Heart right ventricle (tissue), 16 donors: ENCODE results near the gene NTRK2. TPM values are rescaled to one million over a fixed set of nuclear protein-coding genes. Genes with fewer than 3 reads are reported as not detected.

Experiments used
- ATAC-seq, 8 donors: fragments of 200-7000 bp; cut with Tn5 transposase; one replicate each; pipeline ENCODE4 v1.9.1; 2020; ENCODE audit warnings: mild to moderate bottlenecking in 8 of 8, moderate library complexity in 8 of 8, moderate number of reproducible peaks in 1 of 8
- DNase-seq, 2 donors: peaks; one replicate each; pipeline ENCODE4 v3.0.0-alpha.2; 2020
- H3K27ac ChIP-seq, 10 donors: fragments of 200-600 bp; sonication (generic) in 2 of 10; one replicate each; pipeline versions ENCODE4 v1.5.0 to v1.8.0; 2020 to 2022; ENCODE audit warnings: mild to moderate bottlenecking in 3 of 10
- H3K27me3 ChIP-seq, 7 donors: fragments of 200-600 bp; one replicate each; pipeline ENCODE4 v1.8.0; 2021 to 2022; ENCODE audit warnings: mild to moderate bottlenecking in 2 of 7
- H3K36me3 ChIP-seq, 9 donors: fragments of 200-600 bp; sonication (generic) in 1 of 9; one replicate each; pipeline versions ENCODE4 v1.5.0 to v1.8.0; 2020 to 2022; ENCODE audit warnings: mild to moderate bottlenecking in 2 of 9
- H3K4me1 ChIP-seq, 9 donors: fragments of 200-600 bp; sonication (generic) in 1 of 9; one replicate each; pipeline versions ENCODE4 v1.5.0 to v1.8.0; 2020 to 2022; ENCODE audit warnings: mild to moderate bottlenecking in 4 of 9
- H3K4me3 ChIP-seq, 10 donors: fragments of 200-600 bp; sonication (generic) in 2 of 10; one replicate each; pipeline versions ENCODE4 v1.5.0 to v1.8.0; 2020 to 2022; ENCODE audit warnings: mild to moderate bottlenecking in 7 of 10, moderate library complexity in 2 of 10
- H3K9me3 ChIP-seq, 11 donors: fragments of 200-600 bp in 10 of 11; sonication (generic) in 2 of 11; one replicate each; pipeline versions ENCODE4 v1.5.0 to v1.8.0; 2013 to 2022; ENCODE audit warnings: mild to moderate bottlenecking in 2 of 11, control low read depth in 1 of 11, moderate library complexity in 1 of 11
- WGBS, 2 donors: extraction: QIAGEN DNeasy Blood & Tissue Kit; methylation state at CpG; one replicate each; pipeline ENCODE4 v1.1.7; 2013; ENCODE audit warnings: inconsistent platforms in 1 of 2; 5-methylcytosine and 5-hydroxymethylcytosine counted together
- intact Hi-C, 10 donors: fragments of 100-400 bp; cut with DNase I; formaldehyde crosslinking; loops; one replicate each; pipeline versions ENCODE4 v1.11.1 to v1.14.2; 2022
- polyA plus RNA-seq, 2 donors: library from polyadenylated mRNA; stranded (reverse); fragments of 200-250 nt; gene quantifications; one replicate each; pipeline ENCODE4 v1.2.3, GENCODE V29; 2013
- total RNA-seq, 10 donors: library from RNA; stranded (reverse); fragmentation: NEBNext Ultra II Directional in 3 of 10; extraction: Animal tissue kit (Norgen Biotek cat#: 25700) in 3 of 10; gene quantifications; one replicate each; pipeline versions ENCODE4 v1.2.1 to v1.2.4, GENCODE V29; 2021 to 2023
- TF ChIP-seq, protein P1 (sequence below), 9 donors: fragments of 200-600 bp; sonication (generic) in 2 of 9; IDR thresholded peaks; one replicate each; pipeline versions ENCODE4 v1.5.0 to v1.8.0; 2021 to 2022; ENCODE audit warnings: antibody characterized with exemption in 9 of 9, mild to moderate bottlenecking in 5 of 9, moderate library complexity in 1 of 9
- donor health status: Arrhythmogenic right ventricular cardiomyopathy.
- donor health status: ischemic (EF 13 %, LVEDD 7.1; RV severe dilation, severe dysfunction).
- donor health status: healthy with polysubstance abuse.
- donor health status: DM: no; HTN: yes; CAD: no.
- donor health status: DM: no; HTN: no; CAD: no.
- donor health status: ischemic (EF 25% LVEDD 6.9; RV normal size, moderate dysfunction).
- donor health status: ischemic (EF 25% LVEDD 5.7; RV mildly dilated, moderate dysfunction).
- donor health status: healthy.
- donor health status: DM: yes; HTN: yes; CAD: no.
- donor health status: Ischemic cardiomyopathy.
- donor health status: ischemic (EF 35%, LVEDD 5.7; RV mildly dilated, moderate dysfunction).
- donor health status: nonischemic (EF 11% LVEDD 7.7; RV severe dilation, severe dysfunction).
- donor health status: DM: yes; HTN: yes; CAD: no.
- donor health status: PGD.
- donor health status: ischemic (EF 29% LVEDD 5.4; RV normal size, mild dysfunction).
- donor health status: nonischemic (EF 23%, LVEDD 6.1; RV moderate dilation, normal function).

Gene NTRK2
- total and polyA plus RNA-seq, 12 donors: 1.8 to 7.7 (median 3.0) TPM

DNA sequence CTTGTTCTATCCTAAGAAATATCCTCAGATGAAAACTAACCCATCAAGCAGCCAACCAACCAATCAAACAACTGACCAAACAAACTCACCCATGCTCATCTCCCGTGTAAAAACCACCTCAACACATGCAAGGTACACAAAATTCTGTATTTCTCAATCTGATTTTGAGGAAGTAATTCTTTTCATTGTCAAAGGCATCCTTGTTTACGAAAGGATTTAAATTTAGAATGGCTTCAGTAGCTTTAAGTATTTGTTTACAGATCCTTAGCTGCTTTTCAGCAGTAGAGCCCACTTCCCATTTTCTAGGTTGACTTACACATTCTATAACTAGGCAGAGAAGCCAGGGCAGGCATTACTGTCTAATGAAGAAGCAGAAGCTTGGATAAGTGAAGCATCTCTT is 78.6 kb downstream of the NTRK2 start:
- no peak overlapping the region for H3K4me3 ChIP-seq
- 79 to 82% methylated on average over 2 of the region's 2 CpGs for WGBS, 2 donors
- DNase-seq: no peak
- no peak overlapping the region for H3K27ac ChIP-seq
- intact Hi-C loops: no loop called here
- H3K36me3 ChIP-seq: no peaks in the 10 kb centered on the region
- TF ChIP-seq, protein P1, sequence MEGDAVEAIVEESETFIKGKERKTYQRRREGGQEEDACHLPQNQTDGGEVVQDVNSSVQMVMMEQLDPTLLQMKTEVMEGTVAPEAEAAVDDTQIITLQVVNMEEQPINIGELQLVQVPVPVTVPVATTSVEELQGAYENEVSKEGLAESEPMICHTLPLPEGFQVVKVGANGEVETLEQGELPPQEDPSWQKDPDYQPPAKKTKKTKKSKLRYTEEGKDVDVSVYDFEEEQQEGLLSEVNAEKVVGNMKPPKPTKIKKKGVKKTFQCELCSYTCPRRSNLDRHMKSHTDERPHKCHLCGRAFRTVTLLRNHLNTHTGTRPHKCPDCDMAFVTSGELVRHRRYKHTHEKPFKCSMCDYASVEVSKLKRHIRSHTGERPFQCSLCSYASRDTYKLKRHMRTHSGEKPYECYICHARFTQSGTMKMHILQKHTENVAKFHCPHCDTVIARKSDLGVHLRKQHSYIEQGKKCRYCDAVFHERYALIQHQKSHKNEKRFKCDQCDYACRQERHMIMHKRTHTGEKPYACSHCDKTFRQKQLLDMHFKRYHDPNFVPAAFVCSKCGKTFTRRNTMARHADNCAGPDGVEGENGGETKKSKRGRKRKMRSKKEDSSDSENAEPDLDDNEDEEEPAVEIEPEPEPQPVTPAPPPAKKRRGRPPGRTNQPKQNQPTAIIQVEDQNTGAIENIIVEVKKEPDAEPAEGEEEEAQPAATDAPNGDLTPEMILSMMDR (IDR thresholded peaks at IDR 0.05): no peak
- peaks cover 0 to 9% (median 0%) of the 10 kb centered on the region in 9 donors for H3K4me1 ChIP-seq
- no peaks in the 10 kb centered on the region for H3K9me3 ChIP-seq
- H3K27me3 ChIP-seq: no peaks in the 10 kb centered on the region
- ATAC-seq: no peak

DNA sequence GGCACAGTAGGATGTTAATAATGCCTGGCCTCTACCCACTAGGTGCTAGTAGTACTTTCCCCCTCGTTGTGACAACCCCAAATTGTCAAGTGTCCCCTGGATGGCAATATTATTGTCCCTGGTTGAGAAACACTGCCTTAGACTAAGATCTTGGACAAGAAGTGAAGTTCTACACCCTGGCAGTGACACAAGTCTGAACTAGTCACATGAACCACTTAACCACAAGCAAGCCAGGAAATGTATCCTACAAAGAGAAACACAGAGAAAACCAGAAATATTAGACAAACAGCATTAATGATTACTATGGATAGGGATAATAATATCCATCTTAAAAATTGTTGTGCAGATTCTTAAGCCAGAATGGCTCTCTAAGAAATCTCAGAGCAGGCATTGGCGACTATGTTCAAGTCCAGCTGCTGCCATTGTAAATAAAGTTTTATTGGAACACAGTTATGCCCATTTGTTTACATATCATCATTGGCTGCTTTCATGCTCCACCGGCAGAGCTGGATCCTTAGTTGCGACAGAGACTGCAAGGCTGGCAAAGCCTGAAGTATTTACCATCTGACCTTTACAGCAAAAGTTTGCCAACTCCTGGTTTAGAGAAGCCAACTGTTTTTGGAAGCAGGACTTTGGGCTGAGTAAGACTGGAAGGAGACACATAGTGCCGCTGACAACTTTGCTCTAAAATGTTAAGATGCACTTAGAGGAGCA is 80.8 kb downstream of the NTRK2 start:
- no peak overlapping the region for H3K27ac ChIP-seq
- no peaks in the 10 kb centered on the region for H3K9me3 ChIP-seq
- WGBS, 2 donors: 87 to 88% methylated on average over 5 of the region's 5 CpGs
- no peak for DNase-seq
- no peak for ATAC-seq
- no peaks in the 10 kb centered on the region for H3K27me3 ChIP-seq
- peaks cover 0 to 27% (median 4%) of the 10 kb centered on the region in 9 donors for H3K4me1 ChIP-seq
- TF ChIP-seq, protein P1 (IDR thresholded peaks at IDR 0.05): no peak
- intact Hi-C loops: no loop called here
- H3K4me3 ChIP-seq: no peak overlapping the region
- no peaks in the 10 kb centered on the region for H3K36me3 ChIP-seq

DNA sequence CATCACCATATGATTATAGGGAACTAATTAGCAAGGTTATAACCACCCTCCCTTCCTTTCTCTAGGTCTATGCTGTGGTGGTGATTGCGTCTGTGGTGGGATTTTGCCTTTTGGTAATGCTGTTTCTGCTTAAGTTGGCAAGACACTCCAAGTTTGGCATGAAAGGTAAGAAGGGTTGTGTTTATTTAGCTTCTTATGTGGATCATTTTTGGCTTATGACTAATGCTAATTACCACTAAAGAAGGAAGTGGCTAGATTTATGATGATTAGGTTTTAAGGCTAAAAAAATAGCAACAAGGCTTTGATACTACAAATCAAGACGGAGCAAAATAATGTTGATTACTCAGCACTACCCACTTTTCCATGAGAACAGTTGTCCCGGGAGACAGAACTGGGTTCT is 82.4 kb downstream of the NTRK2 start:
- H3K9me3 ChIP-seq: no peaks in the 10 kb centered on the region
- WGBS, 2 donors: 76 to 80% methylated on average over 3 of the region's 3 CpGs
- no peaks in the 10 kb centered on the region for H3K36me3 ChIP-seq
- intact Hi-C loops: no loop called here
- TF ChIP-seq, protein P1 (IDR thresholded peaks at IDR 0.05): no peak
- H3K4me3 ChIP-seq: no peak overlapping the region
- DNase-seq (no peak), ATAC-seq (no peak)
- peaks cover 0 to 41% (median 8%) of the 10 kb centered on the region in 9 donors for H3K4me1 ChIP-seq
- no peak overlapping the region for H3K27ac ChIP-seq
- no peaks in the 10 kb centered on the region for H3K27me3 ChIP-seq

DNA sequence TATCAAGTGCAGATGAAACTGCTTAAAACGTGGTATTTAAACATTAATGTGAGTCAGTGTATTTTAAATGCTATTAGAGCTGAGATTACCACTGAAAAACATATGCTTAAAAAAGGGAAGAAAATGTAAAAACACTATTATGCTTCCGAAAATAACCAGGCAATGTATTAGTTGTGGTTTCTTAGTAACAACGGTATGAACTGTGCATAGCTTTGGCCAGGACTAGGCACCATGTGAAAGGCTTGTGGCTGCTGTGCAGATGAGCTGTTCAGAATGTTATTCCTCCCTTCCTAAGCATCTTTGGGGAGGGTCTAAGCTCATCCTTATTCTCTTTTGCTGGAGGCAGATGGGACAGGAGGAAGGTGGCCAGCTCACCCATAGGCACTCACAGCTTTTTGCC is 84.9 kb downstream of the NTRK2 start:
- no peak for DNase-seq
- ATAC-seq: no peak
- TF ChIP-seq, protein P1 (IDR thresholded peaks at IDR 0.05): no peak
- Histone ChIP-seq H3K27me3 (no peaks in the 10 kb centered on the region), H3K36me3 (no peaks in the 10 kb centered on the region), H3K9me3 (no peaks in the 10 kb centered on the region), H3K4me1 (peaks cover 0 to 46% (median 8%) of the 10 kb centered on the region in 9 donors), H3K27ac (no peak overlapping the region), H3K4me3 (no peak overlapping the region)
- WGBS, 2 donors: 64 to 71% methylated on average over 3 of the region's 3 CpGs
- intact Hi-C loops: no loop called here
